ENCODE results near the gene NR3C1. TPM values are rescaled to one million over a fixed set of nuclear protein-coding genes. Genes with fewer than 3 reads are reported as not detected.

Gene NR3C1
- polyA plus RNA-seq, 1 donor = 57.3 TPM

DNA sequence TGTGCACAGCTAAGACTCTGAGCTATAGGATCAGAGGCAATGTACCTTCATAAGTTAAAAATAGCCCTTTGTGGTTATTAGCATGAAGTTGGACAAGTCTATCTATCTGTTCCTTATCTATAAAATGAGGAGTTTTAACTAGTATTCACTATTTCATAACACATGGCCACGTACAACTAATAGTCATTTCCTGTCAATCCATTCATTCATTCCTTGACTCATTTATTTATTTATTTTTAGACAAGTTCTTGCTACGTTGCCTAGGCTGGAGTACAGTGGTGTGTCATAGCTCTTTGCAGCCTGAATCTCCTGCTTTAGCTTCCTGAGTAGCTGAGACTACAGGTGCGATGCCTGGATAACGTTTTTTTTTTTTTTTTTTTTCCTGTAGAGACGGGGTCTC lies 92.1 kb downstream of the NR3C1 start:
- no peak for DNase-seq (ENCODE audit: low read depth)

DNA sequence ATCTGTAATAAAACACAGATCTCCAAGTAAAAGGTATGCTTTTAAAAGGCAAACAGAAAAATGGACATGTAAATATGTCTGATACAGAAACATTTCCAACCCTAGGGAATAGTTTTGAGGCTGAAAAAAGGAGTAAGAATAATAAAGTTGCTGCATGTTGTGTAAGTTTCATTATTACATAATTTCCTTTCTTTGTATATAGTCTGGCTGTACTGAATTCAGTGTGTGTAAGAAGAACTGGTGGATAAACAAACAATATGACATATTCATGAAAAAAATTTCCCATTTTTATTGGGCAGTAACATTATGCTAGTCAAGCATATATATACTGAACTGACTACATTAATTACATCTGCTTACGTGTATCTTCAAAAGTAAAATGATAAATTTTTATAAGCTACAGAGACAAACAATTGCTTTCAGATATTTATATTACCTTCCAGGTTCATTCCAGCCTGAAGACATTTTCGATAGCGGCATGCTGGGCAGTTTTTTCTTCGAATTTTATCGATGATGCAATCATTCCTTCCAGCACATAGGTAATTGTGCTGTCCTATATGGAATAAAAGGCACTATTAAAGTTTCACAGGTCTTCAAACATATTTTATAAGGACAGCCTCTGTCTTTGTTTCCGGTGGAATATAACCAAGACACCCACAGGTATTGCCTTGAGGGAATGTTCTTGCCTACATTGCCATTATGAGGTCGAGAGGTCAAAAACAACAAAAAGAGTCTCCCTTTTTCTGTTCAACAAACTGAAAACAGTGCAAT lies 93.6 kb downstream of the NR3C1 start:
- no peak for DNase-seq (ENCODE audit: low read depth)

DNA sequence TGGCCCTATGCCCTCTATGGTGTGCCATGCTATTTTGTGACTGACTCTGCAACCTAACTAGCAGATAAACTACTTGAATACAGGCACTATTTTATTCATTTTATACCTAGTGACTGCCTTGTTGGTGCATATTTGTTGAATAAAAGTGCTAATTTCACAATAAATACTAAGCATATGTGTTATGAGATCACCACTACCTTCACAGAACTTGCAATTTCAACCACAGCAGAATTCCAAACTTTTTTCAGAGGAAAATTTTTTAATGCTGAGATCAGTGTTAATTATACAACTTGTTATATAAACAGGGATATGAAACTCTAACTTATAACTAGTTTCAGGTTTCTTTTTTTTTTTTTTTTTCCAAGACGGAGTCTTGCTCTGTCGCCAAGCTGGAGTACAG lies 94.8 kb downstream of the NR3C1 start:
- DNase-seq (ENCODE audit: low read depth) = no peak

DNA sequence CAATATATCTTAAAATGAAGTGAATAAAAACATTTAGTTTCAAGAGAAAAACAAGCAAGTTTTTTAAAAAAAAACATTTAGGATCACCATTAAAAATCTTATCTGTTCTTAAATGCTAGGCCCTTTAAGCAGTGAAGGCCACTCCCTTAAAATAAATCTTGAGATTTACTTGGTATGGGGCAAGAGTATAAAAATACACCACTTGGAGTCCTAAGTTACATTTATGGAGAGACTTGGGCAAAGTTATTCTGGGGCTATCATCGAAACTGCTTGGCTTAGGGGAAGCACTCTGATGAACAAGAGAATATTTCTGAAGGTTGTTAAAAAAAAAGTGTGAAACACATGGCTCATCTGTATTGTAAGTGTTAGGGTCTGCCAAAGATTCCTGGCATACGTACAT lies 97.4 kb downstream of the NR3C1 start:
- DNase-seq (ENCODE audit: low read depth) = no peak

DNA sequence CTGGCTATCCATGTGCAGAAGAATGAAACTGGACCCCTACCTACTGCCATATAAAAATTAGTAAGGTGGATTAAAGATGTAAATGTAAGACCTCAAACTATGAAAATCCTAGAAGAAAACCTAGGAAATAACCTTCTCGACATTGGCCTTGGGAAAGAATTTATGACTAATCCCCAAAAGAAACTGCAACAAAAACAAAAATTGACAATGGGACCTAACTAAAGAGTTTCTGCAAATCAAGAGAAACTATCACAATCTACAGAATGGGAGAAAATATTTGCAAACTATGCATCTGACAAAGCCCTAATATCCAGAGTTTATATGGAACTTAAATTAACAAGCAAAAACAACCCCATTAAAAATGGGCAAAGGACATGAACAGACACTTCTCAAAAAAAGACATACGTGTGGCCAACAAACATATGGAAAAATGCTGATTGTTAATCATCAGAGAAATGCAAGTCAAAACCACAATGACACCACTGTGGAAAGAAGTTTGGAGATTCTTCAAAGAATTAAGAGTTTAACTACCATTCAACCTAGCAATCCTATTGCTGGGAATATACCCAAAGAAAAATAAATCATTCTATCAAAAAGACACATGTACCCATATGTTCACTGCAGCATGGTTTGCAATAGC lies 98.5 kb downstream of the NR3C1 start:
- DNase-seq (ENCODE audit: low read depth) = no peak

DNA sequence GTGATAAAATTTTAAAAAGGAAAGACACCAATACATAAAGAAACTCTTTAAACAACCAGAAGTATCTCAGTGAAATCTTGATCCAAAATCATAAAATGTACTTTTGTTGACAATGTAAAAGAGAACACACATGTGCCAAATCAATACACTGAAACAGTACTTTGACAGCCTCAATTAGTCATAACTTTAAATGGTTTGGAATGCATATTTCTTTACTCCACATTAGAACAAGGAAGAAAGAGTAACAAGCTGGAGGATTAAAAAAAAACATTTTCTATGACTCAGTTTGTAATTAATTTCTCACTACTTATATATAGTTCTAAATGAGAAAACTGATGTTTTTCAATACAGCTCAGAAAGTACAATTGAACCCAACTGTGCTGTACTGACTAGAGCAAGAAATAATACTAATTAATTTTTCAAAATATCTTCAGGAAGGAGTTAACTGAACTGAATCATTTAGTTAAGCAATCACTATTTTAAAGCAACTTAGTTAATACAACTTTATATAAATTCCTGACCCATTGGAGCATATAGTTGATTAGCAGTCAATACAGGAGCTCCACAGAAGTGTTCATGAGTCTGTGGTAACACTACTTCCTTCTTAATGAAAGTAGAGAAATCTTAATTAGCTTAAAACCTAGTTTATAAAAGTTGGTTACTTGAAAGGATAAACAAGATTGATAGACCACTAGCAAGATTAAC lies 101.0 kb downstream of the NR3C1 start:
- DNase-seq (ENCODE audit: low read depth) = no peak

DNA sequence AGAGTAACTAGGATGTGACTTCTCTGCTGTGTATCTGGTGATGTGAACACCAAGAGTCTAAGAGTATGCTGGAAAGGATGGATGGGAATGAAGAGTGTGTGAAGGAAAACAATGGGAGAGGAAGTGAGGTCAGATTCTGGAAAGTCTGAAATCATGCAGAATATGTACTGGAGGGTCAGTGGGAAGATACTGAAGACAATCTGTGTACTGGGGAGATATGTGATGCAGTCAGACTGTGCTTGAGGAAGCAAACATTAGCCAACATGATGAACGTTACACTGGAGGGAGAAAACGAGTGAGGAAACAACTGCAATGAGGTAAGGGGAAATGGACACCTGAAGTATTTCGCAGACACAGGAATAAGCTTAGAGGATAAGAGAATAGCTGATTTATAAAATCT lies 105.7 kb downstream of the NR3C1 start:
- no peak for DNase-seq (ENCODE audit: low read depth)

DNA sequence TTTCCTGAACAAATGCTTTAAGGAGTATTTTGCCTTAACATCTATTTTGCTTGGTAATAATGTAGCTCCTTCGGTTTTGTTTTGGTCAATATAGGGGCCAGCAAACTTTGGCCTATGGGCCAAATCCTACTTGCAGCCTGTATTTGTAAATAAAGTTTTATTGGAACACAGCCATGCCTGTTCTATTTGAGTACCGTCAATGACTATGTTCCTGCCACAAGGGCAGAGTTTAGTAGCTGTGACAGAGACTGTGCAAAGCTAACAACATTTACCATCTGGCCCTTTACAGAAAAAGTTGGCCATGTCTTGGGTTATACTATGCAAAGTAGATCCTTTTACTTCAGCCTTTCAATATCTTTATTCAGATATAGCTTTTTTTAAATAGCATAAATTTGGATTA lies 113.4 kb downstream of the NR3C1 start:
- DNase-seq (ENCODE audit: low read depth) = no peak

DNA sequence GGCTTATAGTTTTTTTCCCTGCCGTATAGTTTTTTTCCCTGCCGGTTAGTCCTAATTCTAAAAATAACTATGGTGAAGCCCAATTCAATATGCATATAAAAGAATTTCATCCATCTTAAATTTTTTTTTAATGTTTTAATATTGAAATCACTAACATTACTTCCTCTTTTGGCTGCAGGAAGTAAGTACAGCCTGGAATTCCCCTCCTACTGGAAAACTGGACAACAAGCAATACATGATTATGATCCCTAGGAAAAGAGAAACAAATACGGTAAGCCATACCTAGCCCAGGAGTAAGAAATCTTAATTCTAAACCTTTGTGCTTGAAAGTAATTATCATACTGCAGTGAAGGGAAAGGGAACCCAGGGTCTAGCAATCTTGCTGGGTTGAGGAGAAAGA lies 119.0 kb downstream of the NR3C1 start:
- DNase-seq (ENCODE audit: low read depth) = no peak

DNA sequence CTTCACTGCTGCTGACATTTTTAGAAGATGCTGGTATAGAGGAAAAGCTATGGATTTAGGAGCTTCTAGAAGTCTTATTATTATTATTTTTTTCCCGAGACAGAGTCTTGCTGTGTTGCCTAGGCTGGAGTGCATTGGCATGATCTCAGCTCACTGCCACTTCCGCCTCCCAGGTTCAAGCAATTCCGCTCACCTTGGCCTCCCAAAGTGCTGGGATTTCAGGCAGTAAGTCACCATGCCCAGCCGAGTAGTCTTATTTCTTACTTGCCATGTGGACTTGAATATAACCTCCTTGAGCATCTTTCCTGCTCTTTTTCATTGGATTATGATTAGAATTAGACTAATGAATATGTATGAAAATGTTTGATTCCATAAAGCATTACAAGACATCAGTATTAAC lies 119.5 kb downstream of the NR3C1 start:
- no peak for DNase-seq (ENCODE audit: low read depth)

DNA sequence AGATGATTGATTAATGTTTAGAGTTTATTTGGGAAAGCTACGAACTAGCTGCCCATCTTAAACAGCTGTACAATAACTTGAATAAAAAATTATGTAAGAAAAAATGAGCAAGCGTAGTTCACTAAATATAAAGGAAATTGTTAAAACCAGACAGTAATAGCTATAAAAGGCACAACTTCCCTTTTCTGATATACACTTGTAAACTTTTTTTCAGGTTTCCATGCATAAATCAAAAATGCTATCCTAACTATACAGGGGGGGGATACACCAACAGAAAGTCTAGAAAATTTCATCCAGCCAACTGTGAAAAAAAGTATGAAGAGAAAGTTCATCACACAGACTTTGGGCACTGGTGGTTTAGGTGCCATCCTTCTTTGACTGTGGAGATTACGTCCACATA lies 122.3 kb downstream of the NR3C1 start:
- no peak for DNase-seq (ENCODE audit: low read depth)

DNA sequence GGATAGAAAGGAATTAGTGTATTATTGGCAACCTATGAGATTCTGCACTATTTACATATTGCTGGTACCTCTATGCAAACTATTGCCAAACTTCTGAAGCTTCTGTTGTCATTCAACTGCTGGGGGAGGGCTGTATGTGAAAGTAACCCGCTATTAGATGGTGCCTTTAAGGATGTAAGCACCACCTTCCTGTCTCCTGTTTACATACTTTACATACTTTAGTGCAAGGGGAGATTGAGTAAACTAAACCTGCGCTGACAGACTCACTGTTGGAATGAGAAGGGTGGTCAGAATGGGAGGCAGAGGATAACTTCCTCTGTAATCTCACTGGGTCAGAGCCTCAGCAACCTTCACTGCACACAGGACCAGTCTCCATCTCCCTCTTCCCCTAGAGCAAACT lies 123.8 kb downstream of the NR3C1 start:
- DNase-seq (ENCODE audit: low read depth) = no peak

DNA sequence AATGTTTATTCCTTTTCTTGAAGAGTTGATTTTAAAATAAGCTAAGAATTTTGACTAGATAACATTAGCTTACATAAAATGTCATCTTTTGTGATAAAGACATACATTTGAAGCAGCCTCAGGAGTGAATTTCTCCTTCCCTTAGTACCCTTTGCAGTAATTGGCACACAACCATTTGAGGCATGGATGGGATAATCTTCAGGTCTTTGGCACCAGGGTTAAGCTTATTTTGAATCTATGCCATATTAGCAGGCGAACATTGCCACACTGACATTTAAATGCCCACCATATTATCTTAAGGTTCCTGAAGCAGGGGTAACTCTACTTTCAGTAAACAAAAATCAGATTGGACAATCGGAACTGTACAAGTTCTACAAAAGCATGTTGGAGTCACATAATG lies 126.0 kb downstream of the NR3C1 start:
- DNase-seq (ENCODE audit: low read depth) = no peak

DNA sequence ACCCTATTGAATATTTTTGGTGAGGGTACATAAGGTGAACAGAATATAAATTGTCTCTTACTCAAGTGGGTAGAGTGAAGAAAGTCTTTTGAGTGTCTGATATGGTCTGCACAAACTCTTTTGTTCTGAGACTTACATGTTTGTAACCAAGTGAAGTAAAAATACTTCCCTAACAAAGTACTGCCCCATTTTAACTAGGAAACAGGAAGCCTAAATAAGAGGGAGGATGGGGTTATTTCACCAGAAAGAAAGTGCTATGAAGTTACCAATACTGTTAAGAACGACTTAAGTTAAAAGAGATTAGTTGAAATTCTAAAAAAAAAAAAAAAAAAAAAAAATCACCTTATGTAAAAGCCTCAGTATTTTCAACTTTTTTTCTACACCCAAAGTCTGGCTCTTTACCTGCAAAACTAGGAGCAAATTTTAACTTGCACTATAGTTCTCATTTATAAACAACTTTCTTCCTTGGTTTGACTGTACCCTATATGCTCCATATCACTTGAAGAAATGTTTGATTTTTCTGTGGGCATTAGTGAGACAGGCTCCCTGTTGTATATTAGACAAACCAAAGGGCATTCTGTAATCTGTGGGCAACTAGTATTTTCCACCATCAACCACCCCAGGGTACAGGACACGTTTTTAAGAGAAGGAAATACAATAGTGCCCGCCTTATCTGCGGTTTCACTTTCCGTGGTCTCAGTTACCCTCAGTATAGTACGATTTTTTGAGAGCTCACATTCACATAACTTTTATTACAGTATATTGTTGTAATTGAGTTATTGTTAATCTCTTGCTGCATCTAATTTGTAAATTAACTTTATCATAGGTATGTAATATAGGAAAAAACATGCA lies 127.7 kb downstream of the NR3C1 start:
- DNase-seq (ENCODE audit: low read depth) = no peak

DNA sequence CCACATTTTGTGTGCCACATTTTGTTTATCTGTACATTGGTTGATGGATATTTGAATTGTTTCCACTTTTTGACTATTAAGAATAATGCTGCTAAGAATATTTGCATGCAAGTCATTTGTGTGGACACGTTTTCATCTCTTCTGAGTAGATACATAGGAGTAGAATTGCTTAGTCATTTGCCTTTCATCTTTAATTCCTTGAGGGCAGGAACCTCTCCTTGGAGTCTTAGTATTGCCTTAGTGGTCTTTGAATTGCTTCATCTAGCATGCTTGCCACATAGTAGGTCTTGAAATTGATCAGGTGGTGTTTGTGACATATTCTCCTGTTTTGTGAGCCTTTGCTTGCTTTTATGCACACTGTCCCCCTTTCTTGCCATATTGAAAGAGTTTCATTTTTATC lies 128.5 kb downstream of the NR3C1 start:
- no peak for DNase-seq (ENCODE audit: low read depth)

DNA sequence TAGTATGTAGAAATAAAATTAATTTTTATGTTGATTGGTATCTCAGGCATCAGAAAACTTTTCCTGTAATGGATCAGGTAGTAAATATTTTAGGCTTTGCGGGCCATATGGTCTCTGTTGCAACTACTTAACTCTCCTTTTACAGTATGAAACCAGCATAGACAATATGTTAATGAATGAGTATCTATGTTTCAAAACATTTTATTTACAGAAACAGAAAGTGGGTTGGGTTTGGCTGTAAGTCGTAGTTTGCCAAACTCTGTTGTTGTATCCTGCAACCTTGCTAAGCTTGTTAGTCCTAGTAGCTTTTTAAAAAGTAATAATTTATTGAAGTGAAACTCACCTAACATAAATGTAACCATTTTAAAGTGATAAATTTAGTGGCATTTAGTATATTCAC lies 132.1 kb downstream of the NR3C1 start:
- DNase-seq (ENCODE audit: low read depth) = no peak

DNA sequence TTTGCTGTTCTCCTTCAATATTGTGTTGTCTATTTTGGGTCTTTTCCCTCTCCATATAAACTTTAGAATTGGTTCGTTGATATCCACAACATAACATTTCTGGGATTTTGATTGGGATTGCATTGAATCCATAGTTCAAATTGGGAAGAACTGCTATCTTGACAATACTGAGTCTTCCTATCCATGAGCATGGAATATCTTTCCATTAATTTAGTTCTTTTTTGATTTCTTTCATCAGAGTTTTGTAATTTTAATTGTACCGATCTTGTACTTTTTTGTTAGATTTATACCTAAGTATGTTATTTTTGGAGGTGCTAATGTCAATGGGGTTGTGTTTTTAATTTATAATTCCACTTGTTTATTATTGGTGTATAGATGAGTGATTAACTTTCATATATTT lies 135.1 kb downstream of the NR3C1 start:
- no peak for DNase-seq (ENCODE audit: low read depth)

DNA sequence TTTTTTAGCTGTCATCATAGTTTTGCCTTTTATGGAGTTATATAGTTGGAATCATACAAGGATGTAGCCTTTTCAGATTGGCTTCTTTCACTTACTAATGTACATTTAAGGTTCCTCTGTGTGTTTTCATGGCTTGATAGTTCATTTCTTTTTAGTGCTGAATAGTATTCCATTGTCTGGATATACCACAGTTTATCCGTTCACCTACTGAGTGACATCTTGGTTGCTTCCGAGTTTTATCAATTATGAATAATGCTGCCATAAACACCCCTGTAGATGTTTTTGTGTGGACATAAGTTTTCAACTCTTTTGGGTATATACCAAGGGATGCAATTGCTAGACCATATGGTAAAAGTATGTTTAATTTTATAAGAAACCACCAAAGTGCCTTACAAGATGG lies 136.3 kb downstream of the NR3C1 start:
- DNase-seq (ENCODE audit: low read depth) = no peak

DNA sequence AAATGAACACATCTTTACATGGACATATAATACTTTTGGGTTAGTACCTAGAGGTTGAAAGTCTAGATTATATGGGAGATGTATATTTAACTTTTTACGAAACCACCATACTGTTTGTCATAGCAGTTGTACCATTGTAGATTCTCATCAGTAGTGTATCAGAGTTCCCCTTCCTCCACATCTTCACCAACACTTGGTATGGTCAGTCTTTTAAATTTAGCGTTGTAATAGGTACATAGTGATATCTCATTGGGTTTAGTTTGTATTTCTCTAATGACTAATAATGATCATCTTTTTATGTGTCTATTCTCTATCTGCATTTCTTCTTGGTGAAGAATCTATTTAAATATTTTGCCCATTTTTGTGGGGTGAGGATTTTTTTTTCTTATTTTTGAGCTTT lies 137.5 kb downstream of the NR3C1 start:
- no peak for DNase-seq (ENCODE audit: low read depth)

DNA sequence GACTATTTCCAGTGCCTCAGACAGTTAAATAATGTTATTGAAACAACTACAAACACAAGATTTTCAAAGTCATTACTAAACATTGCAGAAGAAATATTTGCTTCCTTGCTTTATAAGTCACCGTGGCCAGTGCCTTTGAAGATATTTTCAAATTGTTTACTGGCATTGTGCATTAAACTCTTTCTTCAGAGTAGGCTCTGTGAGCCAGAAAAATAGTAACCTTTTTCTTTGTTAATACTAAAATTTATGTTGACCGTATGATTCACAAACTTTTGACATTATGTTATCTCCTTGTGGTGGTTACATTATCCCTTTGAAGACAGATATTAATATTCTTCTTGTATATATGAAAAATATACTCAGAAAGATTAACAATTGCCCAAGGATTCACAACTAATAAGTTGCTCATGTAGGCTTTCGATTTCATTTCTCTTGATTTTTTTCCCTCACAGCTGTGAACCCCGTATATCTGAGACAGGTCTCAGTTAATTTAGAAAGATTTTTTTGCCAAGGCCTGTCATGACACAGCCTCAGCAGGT lies 140.1 kb downstream of the NR3C1 start:
- DNase-seq (ENCODE audit: low read depth) = no peak

DNA sequence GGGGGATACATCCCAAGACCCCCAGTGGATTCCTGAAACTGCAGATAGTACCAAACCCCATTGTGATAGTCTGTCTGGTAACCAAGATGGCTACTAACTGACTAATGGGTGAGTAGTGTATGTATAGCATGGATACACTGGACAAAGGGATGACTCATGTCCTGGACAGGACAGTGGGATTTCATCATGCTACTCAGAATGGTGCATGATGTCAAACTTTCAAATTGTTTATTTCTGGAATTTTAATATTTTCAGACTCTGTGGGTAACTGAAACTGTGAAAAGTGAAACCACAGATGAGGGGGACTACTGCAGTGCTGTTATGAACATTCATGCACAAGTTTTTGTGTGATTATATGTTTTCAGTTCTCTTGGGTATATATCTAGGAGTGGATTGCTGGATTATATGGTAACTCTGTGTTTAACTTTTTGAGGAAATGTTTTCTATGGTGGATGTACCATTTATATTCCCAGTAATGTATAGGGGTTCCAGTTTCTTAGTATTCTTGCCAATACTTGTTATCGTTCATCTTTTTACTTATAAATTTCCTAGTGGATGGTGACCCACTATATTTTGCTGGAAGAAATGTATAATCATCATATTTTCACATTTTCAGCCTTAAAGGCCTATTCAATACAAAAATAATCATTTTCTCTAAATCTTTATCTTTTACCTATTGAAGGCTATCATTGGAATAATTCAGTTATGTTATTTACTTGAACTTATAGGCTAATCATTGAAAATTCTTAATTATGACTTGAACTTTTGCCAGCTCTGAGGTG lies 140.9 kb downstream of the NR3C1 start:
- DNase-seq (ENCODE audit: low read depth) = no peak
